ENCODE data around the gene PRKCE.

- no peak for TF ChIP-seq GATA2 (IDR thresholded peaks at IDR 0.05; ENCODE audit: low read depth, low read length)
- no peak for TF ChIP-seq GATA3 (IDR thresholded peaks at IDR 0.05; ENCODE audit: low read depth, low read length)
Observed at GRCh38 chr2:46195819-46196218, 544.3 kb downstream of the PRKCE start.
